HCT116 (cell line): ENCODE results near the gene COL16A1. TPM values are rescaled to one million over a fixed set of nuclear protein-coding genes. Genes with fewer than 3 reads are reported as not detected.

Source experiments
- ATAC-seq: fragments of 200-7000 bp; cut with Tn5 transposase; 2 replicates; pipeline ENCODE4 v1.9.1; 2020; ENCODE audit warnings: mild to moderate bottlenecking, moderate library complexity
- BruUV-seq: library from RNA; stranded (reverse); fragments of 400-500 nt; replicated peaks from 2 replicates; lab custom pipeline; 2021; lab: Mats Ljungman, UMichigan
- CTCF ChIA-PET: fragments of 300-600 bp; sonication (Branson Sonifier 250); formaldehyde crosslinking; loops from one replicate; lab custom pipeline; 2021; ENCODE audit warnings: antibody characterized with exemption; lab: Charles Lee
- POLR2A ChIA-PET: fragments of 300-600, 350-600 bp; sonication (Branson Sonifier 250); formaldehyde crosslinking; loops from one replicate; lab custom pipeline; 2021; ENCODE audit warnings: antibody characterized with exemption; lab: Charles Lee
- RAD21 ChIA-PET, 2 experiments: fragments of 300-600 bp; sonication (Branson Sonifier 250); formaldehyde crosslinking; loops; one replicate each; lab custom pipeline; 2023; ENCODE audit warnings: low total read pairs in 2 of 2; ENCODE audit not compliant: uncharacterized antibody in 2 of 2, unreplicated experiment in 2 of 2, low non-redundant PET in 1 of 2; lab: Charles Lee
- DNase-seq: peaks from one replicate; pipeline ENCODE4 v3.0.0-alpha.2; 2010; ENCODE audit warnings: low read depth, low spot score
- H2AFZ ChIP-seq: fragments of 200-600 bp; shearing (Covaris generic), sonication (generic); 2 replicates; pipeline ENCODE4 v1.6.1; 2017; ENCODE audit warnings: low read depth, mixed run types, mixed read lengths, antibody characterized with exemption, low read length; ENCODE audit not compliant: poor library complexity, severe bottlenecking
- H3K27ac ChIP-seq: 2 replicates; pipeline ENCODE4 v1.5.1; 2012; ENCODE audit warnings: low read depth, low read length
- H3K27me3 ChIP-seq: fragments of 200-600 bp; sonication (generic); 2 replicates; pipeline ENCODE4 v1.6.1; 2016; ENCODE audit warnings: mixed run types, low read length, mixed read lengths; ENCODE audit not compliant: insufficient read depth
- H3K36me3 ChIP-seq, 2 experiments: fragments of 200-500 bp in 1 of 2; fragments of 200-600 bp in 1 of 2; sonication (Bioruptor generic) in 1 of 2; sonication (generic) in 1 of 2; 2 replicates each; pipeline versions ENCODE4 v1.5.1 to v1.6.1; 2014 to 2016; ENCODE audit warnings: low read length in 2 of 2, inconsistent platforms in 1 of 2, mixed read lengths in 1 of 2, mixed run types in 1 of 2; ENCODE audit not compliant: insufficient read depth in 2 of 2, control insufficient read depth in 1 of 2
- H3K4me1 ChIP-seq, 2 experiments: fragments of 200-600 bp in 1 of 2; sonication (generic) in 1 of 2; 2 replicates each; pipeline versions ENCODE4 v1.5.1 to v1.6.1; 2012 to 2017; ENCODE audit warnings: low read length in 2 of 2, inconsistent platforms in 1 of 2, mild to moderate bottlenecking in 1 of 2, mixed read lengths in 1 of 2, mixed run types in 1 of 2, moderate library complexity in 1 of 2; ENCODE audit not compliant: insufficient read depth in 2 of 2, control insufficient read depth in 1 of 2
- H3K4me2 ChIP-seq: fragments of 200-600 bp; sonication (generic); 2 replicates; pipeline ENCODE4 v1.6.1; 2017; ENCODE audit warnings: mixed run types, low read length, mixed read lengths
- H3K4me3 ChIP-seq, 2 experiments: fragments of 200-600 bp in 1 of 2; sonication (generic) in 1 of 2; replicated peaks in 1 of 2; 2 replicates each; pipeline ENCODE4 v1.5.1; 2011 to 2016; ENCODE audit warnings: low read length in 2 of 2, control low read depth in 1 of 2, low read depth in 1 of 2, mild to moderate bottlenecking in 1 of 2, mixed read lengths in 1 of 2, mixed run types in 1 of 2
- H3K79me2 ChIP-seq: fragments of 200-600 bp; sonication (generic); 2 replicates; pipeline ENCODE4 v1.6.1; 2017; ENCODE audit warnings: mild to moderate bottlenecking, mixed run types, low read length, moderate library complexity, mixed read lengths; ENCODE audit not compliant: insufficient read depth
- H3K9ac ChIP-seq: fragments of 200-600 bp; sonication (generic); 2 replicates; pipeline ENCODE4 v1.6.1; 2016; ENCODE audit warnings: low read length, mixed read lengths
- H3K9me2 ChIP-seq: fragments of 200-600 bp; sonication (generic), shearing (Covaris generic); 2 replicates; pipeline ENCODE4 v1.6.1; 2017; ENCODE audit warnings: mixed run types, mild to moderate bottlenecking, moderate library complexity; ENCODE audit not compliant: insufficient read depth
- H3K9me3 ChIP-seq, 2 experiments: fragments of 200-500 bp in 1 of 2; fragments of 200-600 bp in 1 of 2; sonication (Bioruptor generic) in 1 of 2; sonication (generic) in 1 of 2; 2 replicates each; pipeline ENCODE4 v1.6.1; 2014 to 2017; ENCODE audit warnings: low read length in 2 of 2, mixed read lengths in 2 of 2, inconsistent platforms in 1 of 2, low read depth in 1 of 2, mild to moderate bottlenecking in 1 of 2, mixed run types in 1 of 2, moderate library complexity in 1 of 2; ENCODE audit not compliant: control insufficient read depth in 1 of 2, insufficient read depth in 1 of 2
- H4K20me1 ChIP-seq: fragments of 200-600 bp; sonication (generic), shearing (Covaris generic); 2 replicates; pipeline ENCODE4 v1.6.1; 2017; ENCODE audit warnings: mixed run types, mild to moderate bottlenecking, moderate library complexity; ENCODE audit not compliant: insufficient read depth
- ATF3 ChIP-seq: IDR thresholded peaks from 2 replicates; pipeline ENCODE4 v1.6.1; 2012
- CBX3 ChIP-seq: IDR thresholded peaks from 2 replicates; pipeline ENCODE4 v1.6.1; 2012; ENCODE audit warnings: low read depth
- CTCF ChIP-seq, 3 experiments: fragments of 200-600 bp in 1 of 3; sonication (generic) in 1 of 3; IDR thresholded peaks in 2 of 3; conservative IDR thresholded peaks in 1 of 3; 2 replicates each; pipeline ENCODE4 v1.5.1; 2012 to 2017; ENCODE audit warnings: low read depth in 2 of 3, low read length in 2 of 3, antibody characterized with exemption in 1 of 3, borderline replicate concordance in 1 of 3, control low read depth in 1 of 3, mild to moderate bottlenecking in 1 of 3, mixed read lengths in 1 of 3, mixed run types in 1 of 3, moderate library complexity in 1 of 3; ENCODE audit not compliant: insufficient read depth in 1 of 3
- EGR1 ChIP-seq: IDR thresholded peaks from 2 replicates; pipeline ENCODE4 v1.6.1; 2012; ENCODE audit warnings: low read depth
- ELF1 ChIP-seq: IDR thresholded peaks from 2 replicates; pipeline ENCODE4 v1.6.1; 2012; ENCODE audit warnings: low read depth, borderline replicate concordance
- EZH2phosphoT487 ChIP-seq: fragments of 200-600 bp; IDR thresholded peaks from 2 replicates; pipeline ENCODE4 v1.6.1; 2018; ENCODE audit warnings: antibody characterized with exemption, borderline replicate concordance
- FOSL1 ChIP-seq: IDR thresholded peaks from 2 replicates; pipeline ENCODE4 v1.6.1; 2012; ENCODE audit warnings: low read depth
- JUND ChIP-seq: IDR thresholded peaks from 2 replicates; pipeline ENCODE4 v1.6.1; 2012
- MAX ChIP-seq: IDR thresholded peaks from 2 replicates; pipeline ENCODE4 v1.6.1; 2012
- POLR2A ChIP-seq: IDR thresholded peaks from 2 replicates; pipeline ENCODE4 v1.7.0; 2011; ENCODE audit warnings: borderline replicate concordance; ENCODE audit not compliant: insufficient read depth, insufficient read length; ENCODE audit errors: extremely low read depth
- POLR2AphosphoS5 ChIP-seq: IDR thresholded peaks from 2 replicates; pipeline ENCODE4 v1.6.1; 2011; ENCODE audit warnings: mild to moderate bottlenecking, low read depth, low read length, moderate library complexity
- RAD21 ChIP-seq: IDR thresholded peaks from 2 replicates; pipeline ENCODE4 v1.6.1; 2012; ENCODE audit warnings: low read depth, mild to moderate bottlenecking
- SIN3A ChIP-seq: IDR thresholded peaks from 2 replicates; pipeline ENCODE4 v1.6.1; 2012; ENCODE audit warnings: low read depth
- SRF ChIP-seq: IDR thresholded peaks from 2 replicates; pipeline ENCODE4 v1.6.1; 2012; ENCODE audit warnings: low read depth
- YY1 ChIP-seq: IDR thresholded peaks from 2 replicates; pipeline ENCODE4 v1.6.1; 2011; ENCODE audit warnings: low read length, low read depth, moderate library complexity, mild to moderate bottlenecking; ENCODE audit not compliant: insufficient replicate concordance; ENCODE audit errors: extremely low read depth
- ZFX ChIP-seq: fragments of 450-650 bp; IDR thresholded peaks from 2 replicates; pipeline ENCODE4 v1.6.1; 2017
- intact Hi-C: fragments of 100-400 bp; cut with micrococcal nuclease; formaldehyde crosslinking; loops from 2 replicates; pipeline ENCODE4 v1.10.0; 2022
- total RNA-seq: library from RNA; stranded (reverse); gene quantifications from one replicate; pipeline ENCODE4 v1.2.1, GENCODE V29; 2021; ENCODE audit not compliant: unreplicated experiment
- TF ChIP-seq, protein P1 (sequence below): IDR thresholded peaks from 2 replicates; pipeline ENCODE4 v1.6.1; 2012; ENCODE audit warnings: low read depth
- TF ChIP-seq, protein P2 (sequence below): IDR thresholded peaks from 2 replicates; pipeline ENCODE4 v1.6.1; 2011; ENCODE audit warnings: mild to moderate bottlenecking, low read length, moderate library complexity; ENCODE audit not compliant: insufficient replicate concordance; ENCODE audit errors: extremely low read depth

The COL16A1 gene
- total RNA-seq, 1 experiment from 2014 or later: 2.2 TPM

GRCh38 chr1:31677949-31678348 lies 25.9 kb downstream of the COL16A1 start:
- H4K20me1 ChIP-seq: no peaks in the 10 kb centered on the region
- ChIA-PET RAD21 (no interaction called here), POLR2A (no interaction called here), CTCF (interaction anchor here (1.5 kb wide), 1 partner anchor 111 kb away, joined by 8 read pairs; no protein-coding TSS in a partner anchor)
- DNase-seq: no peak
- intact Hi-C loops: no loop called here
- H3K9me2 ChIP-seq: no peaks in the 10 kb centered on the region
- H3K36me3 ChIP-seq: no peaks in the 10 kb centered on the region
- no peaks in the 10 kb centered on the region for H3K79me2 ChIP-seq
- H2AFZ ChIP-seq: no peak overlapping the region
- H3K9ac ChIP-seq: no peak overlapping the region
- no peaks in the 10 kb centered on the region for H3K4me1 ChIP-seq
- no peaks in the 10 kb centered on the region for H3K9me3 ChIP-seq
- H3K27ac ChIP-seq: no peak overlapping the region
- no peak overlapping the region for H3K4me3 ChIP-seq
- BruUV-seq: no TSS peak
- H3K4me2 ChIP-seq: no peak overlapping the region
- no peaks in the 10 kb centered on the region for H3K27me3 ChIP-seq
- ATAC-seq: no peak
- TF ChIP-seq, protein P1, sequence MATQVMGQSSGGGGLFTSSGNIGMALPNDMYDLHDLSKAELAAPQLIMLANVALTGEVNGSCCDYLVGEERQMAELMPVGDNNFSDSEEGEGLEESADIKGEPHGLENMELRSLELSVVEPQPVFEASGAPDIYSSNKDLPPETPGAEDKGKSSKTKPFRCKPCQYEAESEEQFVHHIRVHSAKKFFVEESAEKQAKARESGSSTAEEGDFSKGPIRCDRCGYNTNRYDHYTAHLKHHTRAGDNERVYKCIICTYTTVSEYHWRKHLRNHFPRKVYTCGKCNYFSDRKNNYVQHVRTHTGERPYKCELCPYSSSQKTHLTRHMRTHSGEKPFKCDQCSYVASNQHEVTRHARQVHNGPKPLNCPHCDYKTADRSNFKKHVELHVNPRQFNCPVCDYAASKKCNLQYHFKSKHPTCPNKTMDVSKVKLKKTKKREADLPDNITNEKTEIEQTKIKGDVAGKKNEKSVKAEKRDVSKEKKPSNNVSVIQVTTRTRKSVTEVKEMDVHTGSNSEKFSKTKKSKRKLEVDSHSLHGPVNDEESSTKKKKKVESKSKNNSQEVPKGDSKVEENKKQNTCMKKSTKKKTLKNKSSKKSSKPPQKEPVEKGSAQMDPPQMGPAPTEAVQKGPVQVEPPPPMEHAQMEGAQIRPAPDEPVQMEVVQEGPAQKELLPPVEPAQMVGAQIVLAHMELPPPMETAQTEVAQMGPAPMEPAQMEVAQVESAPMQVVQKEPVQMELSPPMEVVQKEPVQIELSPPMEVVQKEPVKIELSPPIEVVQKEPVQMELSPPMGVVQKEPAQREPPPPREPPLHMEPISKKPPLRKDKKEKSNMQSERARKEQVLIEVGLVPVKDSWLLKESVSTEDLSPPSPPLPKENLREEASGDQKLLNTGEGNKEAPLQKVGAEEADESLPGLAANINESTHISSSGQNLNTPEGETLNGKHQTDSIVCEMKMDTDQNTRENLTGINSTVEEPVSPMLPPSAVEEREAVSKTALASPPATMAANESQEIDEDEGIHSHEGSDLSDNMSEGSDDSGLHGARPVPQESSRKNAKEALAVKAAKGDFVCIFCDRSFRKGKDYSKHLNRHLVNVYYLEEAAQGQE: no peak
- no peak for TF ChIP-seq ATF3
- no peak for TF ChIP-seq MAX
- no peak for TF ChIP-seq ZFX
- TF ChIP-seq FOSL1: no peak
- no peak for TF ChIP-seq SRF
- TF ChIP-seq, protein P2, sequence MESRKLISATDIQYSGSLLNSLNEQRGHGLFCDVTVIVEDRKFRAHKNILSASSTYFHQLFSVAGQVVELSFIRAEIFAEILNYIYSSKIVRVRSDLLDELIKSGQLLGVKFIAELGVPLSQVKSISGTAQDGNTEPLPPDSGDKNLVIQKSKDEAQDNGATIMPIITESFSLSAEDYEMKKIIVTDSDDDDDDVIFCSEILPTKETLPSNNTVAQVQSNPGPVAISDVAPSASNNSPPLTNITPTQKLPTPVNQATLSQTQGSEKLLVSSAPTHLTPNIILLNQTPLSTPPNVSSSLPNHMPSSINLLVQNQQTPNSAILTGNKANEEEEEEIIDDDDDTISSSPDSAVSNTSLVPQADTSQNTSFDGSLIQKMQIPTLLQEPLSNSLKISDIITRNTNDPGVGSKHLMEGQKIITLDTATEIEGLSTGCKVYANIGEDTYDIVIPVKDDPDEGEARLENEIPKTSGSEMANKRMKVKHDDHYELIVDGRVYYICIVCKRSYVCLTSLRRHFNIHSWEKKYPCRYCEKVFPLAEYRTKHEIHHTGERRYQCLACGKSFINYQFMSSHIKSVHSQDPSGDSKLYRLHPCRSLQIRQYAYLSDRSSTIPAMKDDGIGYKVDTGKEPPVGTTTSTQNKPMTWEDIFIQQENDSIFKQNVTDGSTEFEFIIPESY: no peak
- TF ChIP-seq EGR1: no peak
- no peak for TF ChIP-seq JUND
- TF ChIP-seq ELF1: no peak
- no peak for TF ChIP-seq POLR2A
- no peak for TF ChIP-seq CBX3
- TF ChIP-seq POLR2AphosphoS5: no peak
- no peak for TF ChIP-seq RAD21
- TF ChIP-seq CTCF (IDR thresholded peaks at IDR 0.05 in 2 of 3, conservative IDR thresholded peaks at IDR 0.05 in 1 of 3; ENCODE audit: borderline replicate concordance in 1 of 3, insufficient read depth in 1 of 3, low read depth in 2 of 3, low read length in 2 of 3): no peak
- no peak for TF ChIP-seq SIN3A
- no peak for TF ChIP-seq EZH2phosphoT487
- TF ChIP-seq YY1: no peak
